Activated CD8-positive, alpha-beta memory T cell treated with anti-CD3 and anti-CD28 coated beads for 48 hours (primary cell): ENCODE measurements around the gene DPYD.

Source experiments
- DNase-seq, 3 experiments: peaks; one replicate each; pipeline ENCODE4 v3.0.0-alpha.2; 2020; ENCODE audit warnings: low read depth in 2 of 3, low spot score in 2 of 3

The DPYD gene

GRCh38 chr1:97069312-97069711 is 851.5 kb downstream of the DPYD start:
- no peak for DNase-seq

- DNase-seq, result no peak
Measured at GRCh38 chr1:97066860-97067259, 854.0 kb downstream of the DPYD start.

GRCh38 chr1:97063532-97063931 is 857.3 kb downstream of the DPYD start:
- DNase-seq, result no peak

GRCh38 chr1:97061604-97062003 is 859.2 kb downstream of the DPYD start:
- no peak for DNase-seq

GRCh38 chr1:97056386-97056785 is 864.4 kb downstream of the DPYD start:
- DNase-seq, result no peak

- no peak for DNase-seq
Measured at GRCh38 chr1:97053268-97053667, 867.6 kb downstream of the DPYD start.

GRCh38 chr1:97051823-97052222 is 869.0 kb downstream of the DPYD start:
- DNase-seq, result no peak

GRCh38 chr1:97050506-97050905 is 870.3 kb downstream of the DPYD start:
- DNase-seq, result no peak

- no peak for DNase-seq
Measured at GRCh38 chr1:97047421-97047793, 873.4 kb downstream of the DPYD start.

GRCh38 chr1:97046765-97047420 is 873.9 kb downstream of the DPYD start:
- DNase-seq, result no peak

GRCh38 chr1:97044159-97044760 is 876.6 kb downstream of the DPYD start:
- no peak for DNase-seq

GRCh38 chr1:97042551-97042950 is 878.3 kb downstream of the DPYD start:
- DNase-seq, result no peak

- no peak for DNase-seq
Measured at GRCh38 chr1:97041026-97041425, 879.8 kb downstream of the DPYD start.

GRCh38 chr1:97038410-97038809 is 882.4 kb downstream of the DPYD start:
- DNase-seq, result no peak

- DNase-seq, result no peak
Measured at GRCh38 chr1:97034651-97035050, 886.2 kb downstream of the DPYD start.

- DNase-seq, result no peak
Measured at GRCh38 chr1:97033949-97034348, 886.9 kb downstream of the DPYD start.
